Tracheal epithelial cell (primary cell): ENCODE results near the gene ADCY6. TPM values are rescaled to one million over a fixed set of nuclear protein-coding genes. Genes with fewer than 3 reads are reported as not detected.

Source experiments
- total RNA-seq: library from RNA; depleted of rRNA; stranded (reverse); fragments of >200 nt; gene quantifications from 2 replicates; pipeline ENCODE4 v1.2.1, GENCODE V29; 2014

The ADCY6 gene
- 12.8 and 20.7 TPM in 2 replicates for total RNA-seq

GRCh38 chr12:48788854-48789775, at the start of gene ADCY6:
Gene ADCY6, minus strand, starts transcription at chr12:48789089. Its CDS starts 5,655 bp downstream, at chr12:48783434.

GRCh38 chr12:48817873-48818830, 29.3 kb upstream of the ADCY6 start, which contains the start of gene CACNB3:
Gene CACNB3, plus strand, starts transcription at chr12:48818496. Its CDS starts 434 bp downstream, at chr12:48818930.

GRCh38 chr12:48716493-48717251, 72.2 kb downstream of the ADCY6 start, which contains the start of gene CCNT1:
Gene CCNT1, minus strand, starts transcription at chr12:48716707. Its CDS starts 32 bp downstream, at chr12:48716675.

Other genes with a start within 250 kb of the ADCY6 start
- not detected in 2 replicates for gene LALBA, start 219.0 kb downstream of the ADCY6 start, total RNA-seq
- 35.9 and 67.6 TPM in 2 replicates for gene KANSL2, start 106.9 kb downstream of the ADCY6 start, total RNA-seq
- 17.8 and 24.9 TPM in 2 replicates for gene CCNT1, start 72.4 kb downstream of the ADCY6 start, total RNA-seq
- 9.6 and 21.4 TPM in 2 replicates for gene CACNB3, start 29.4 kb upstream of the ADCY6 start, total RNA-seq
- 62.7 and 81.0 TPM in 2 replicates for gene DDX23, start 63.1 kb upstream of the ADCY6 start, total RNA-seq
- 0.43 and 7.5 TPM in 2 replicates for gene RND1, start 76.8 kb upstream of the ADCY6 start, total RNA-seq
- 5.8 and 9.2 TPM in 2 replicates for gene FKBP11, start 136.4 kb upstream of the ADCY6 start, total RNA-seq
- 26.6 and 34.9 TPM in 2 replicates for gene ARF3, start 168.4 kb upstream of the ADCY6 start, total RNA-seq
- gene WNT10B, start 182.6 kb upstream of the ADCY6 start, total RNA-seq = under 0.01 TPM in 1 of 2 replicates, not detected in the other
- not detected in 2 replicates for gene WNT1, start 189.2 kb upstream of the ADCY6 start, total RNA-seq
- 0.43 and 0.48 TPM in 2 replicates for gene DDN, start 210.3 kb upstream of the ADCY6 start, total RNA-seq
- 59.8 and 69.1 TPM in 2 replicates for gene PRKAG1, start 229.7 kb upstream of the ADCY6 start, total RNA-seq